ENCODE measurements around the gene PSMB4.

PSMB4 gene

GRCh38 chr1:151443846-151444782 is 44.7 kb downstream of the PSMB4 start:
- peak; percentile 72 for DNase-seq (ENCODE audit: low spot score)

DNA sequence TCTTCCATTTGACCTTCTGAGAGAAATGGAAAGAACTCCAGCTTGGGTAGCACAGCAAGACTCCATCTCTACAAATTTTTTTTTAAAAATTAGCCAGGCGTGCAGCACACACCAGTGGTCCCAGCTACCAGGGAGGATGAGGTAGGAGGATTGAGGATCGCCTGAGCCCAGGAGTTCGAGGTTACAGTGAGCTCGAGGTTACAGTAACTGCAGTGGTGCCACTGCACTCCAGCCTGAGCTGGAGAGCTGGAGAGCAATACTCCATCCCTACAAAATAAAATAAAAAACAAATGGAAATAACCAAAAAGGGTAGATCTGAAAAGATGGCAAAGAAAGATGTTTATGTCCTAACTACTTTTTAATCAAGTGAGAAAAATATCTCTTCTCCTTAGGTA is 45.4 kb downstream of the PSMB4 start:
- no peak for DNase-seq (ENCODE audit: low spot score)

- DNase-seq (ENCODE audit: low spot score), result no peak
These were observed 48.3 kb downstream of the PSMB4 start for GRCh38 chr1:151447696-151448095.

All from SW480 (cell line).